ENCODE measurements around the gene ATXN7L1.
"Not testable (repeated sequence)": the region's sequence is repeated elsewhere in the genome, so short reads cannot be mapped to it uniquely, and the experiment has no call there.

The ATXN7L1 gene

GRCh38 chr7:105890290-105890997, 14.0 kb upstream of the ATXN7L1 start:
- no peak for DNase-seq (ENCODE audit: low spot score)

GRCh38 chr7:105887569-105888189, 11.3 kb upstream of the ATXN7L1 start:
- DNase-seq (ENCODE audit: low spot score) = no peak

DNA sequence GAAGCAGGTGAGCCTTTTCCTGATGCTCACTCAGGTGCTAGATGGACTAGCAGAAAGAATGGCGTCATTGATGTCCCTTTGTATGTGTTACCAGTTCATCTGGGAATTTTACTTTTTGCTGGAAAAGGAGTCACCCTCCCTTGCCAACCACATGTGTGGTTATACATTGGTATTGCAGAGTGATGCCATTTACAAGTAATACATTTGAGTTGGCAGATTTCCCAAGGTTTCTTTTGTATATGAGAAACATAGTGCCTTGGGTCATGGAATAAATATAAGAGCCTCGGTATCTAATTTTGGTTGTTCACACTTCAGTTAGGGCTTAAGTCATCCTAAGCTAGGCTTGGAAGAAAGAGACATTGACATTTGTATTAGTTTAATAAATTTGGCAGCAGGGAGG, 10.4 kb upstream of the ATXN7L1 start:
- no peak for DNase-seq (ENCODE audit: low spot score)

- DNase-seq (ENCODE audit: low spot score) = no peak
Measured at GRCh38 chr7:105885387-105886111, 9.2 kb upstream of the ATXN7L1 start.

DNA sequence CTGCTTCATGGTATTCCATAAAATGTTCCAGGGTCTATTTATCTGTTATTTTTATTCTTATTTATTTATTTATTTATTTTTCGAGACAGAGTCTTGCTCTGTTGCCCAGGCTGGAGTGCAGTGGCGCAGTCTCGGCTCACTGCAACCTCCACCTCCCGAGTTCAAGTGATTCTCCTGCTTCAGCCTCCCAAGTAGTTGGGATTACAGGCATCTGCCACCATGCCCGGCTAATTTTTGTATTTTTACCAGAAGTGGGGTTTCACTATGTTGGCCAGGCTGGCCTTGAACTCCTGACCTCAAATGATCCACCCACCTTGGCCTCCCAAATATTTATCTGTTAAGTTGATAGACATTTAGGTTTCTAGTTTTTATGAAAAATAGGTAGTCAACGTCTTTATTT, 6.8 kb upstream of the ATXN7L1 start:
- not testable (repeated sequence) for DNase-seq (ENCODE audit: low spot score)

- DNase-seq (ENCODE audit: low spot score) = no peak
Measured at GRCh38 chr7:105881439-105881838, 5.0 kb upstream of the ATXN7L1 start.

GRCh38 chr7:105880571-105881330, 4.4 kb upstream of the ATXN7L1 start:
- no peak for DNase-seq (ENCODE audit: low spot score)

DNA sequence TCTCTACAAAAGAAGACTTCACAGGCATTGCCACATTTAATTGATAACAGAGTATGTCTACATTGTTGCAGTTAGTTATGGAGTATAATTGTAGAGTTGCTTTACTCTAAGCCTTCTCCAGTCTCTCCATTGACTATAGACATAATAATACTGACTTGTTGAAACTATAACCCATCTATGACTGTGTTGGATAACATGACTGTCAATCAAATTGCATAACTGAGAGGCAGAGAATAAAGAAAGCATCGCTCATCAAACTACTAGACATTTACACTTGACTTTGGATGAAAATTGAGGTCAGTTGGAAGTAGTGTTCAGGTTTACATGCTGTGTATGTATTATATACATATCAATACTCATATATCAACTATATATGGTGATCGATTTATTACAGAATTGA, 3.4 kb upstream of the ATXN7L1 start:
- no peak for DNase-seq (ENCODE audit: low spot score)

DNA sequence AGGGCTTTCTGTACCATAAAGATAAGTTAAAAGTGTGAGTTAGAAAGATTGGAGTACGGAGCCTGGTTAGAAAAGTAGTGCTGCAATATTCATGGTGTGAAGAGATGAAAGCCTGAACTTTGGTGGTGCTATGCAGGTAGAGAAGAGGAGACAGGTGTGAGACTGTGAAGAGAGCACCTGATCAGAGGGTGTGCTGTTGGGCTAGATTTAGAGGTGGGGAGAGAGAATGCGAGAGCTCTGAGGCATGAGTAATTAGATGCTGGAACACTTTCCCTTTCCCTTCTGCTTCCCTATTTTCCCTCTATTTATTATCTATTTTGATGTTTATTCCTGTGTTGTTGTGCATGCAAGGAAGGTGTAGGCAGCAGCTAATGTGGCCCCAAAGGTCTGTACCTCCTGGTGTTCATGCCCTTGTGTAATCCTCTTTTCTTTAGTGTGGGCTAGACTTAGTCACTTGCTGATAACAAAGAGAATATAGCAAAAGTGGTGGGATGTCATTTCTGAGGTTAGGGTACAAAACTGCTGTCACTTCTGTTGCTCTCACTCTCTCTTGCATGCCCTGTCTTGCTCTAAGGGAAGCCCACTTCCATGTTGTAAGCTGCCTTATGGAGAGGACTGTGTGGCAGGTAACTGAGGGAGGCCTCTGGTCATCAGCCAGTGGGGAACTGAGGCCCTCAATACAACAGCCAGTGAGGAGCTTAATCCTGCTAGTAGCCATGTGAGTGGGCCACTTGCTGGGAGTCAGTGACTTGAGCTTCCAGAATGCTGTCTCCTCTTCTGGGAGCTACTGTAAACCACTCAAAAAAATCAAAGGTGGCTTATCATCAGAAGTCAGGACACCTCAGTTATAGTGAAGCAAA, 2.6 kb upstream of the ATXN7L1 start:
- DNase-seq (ENCODE audit: low spot score) = no peak

DNA sequence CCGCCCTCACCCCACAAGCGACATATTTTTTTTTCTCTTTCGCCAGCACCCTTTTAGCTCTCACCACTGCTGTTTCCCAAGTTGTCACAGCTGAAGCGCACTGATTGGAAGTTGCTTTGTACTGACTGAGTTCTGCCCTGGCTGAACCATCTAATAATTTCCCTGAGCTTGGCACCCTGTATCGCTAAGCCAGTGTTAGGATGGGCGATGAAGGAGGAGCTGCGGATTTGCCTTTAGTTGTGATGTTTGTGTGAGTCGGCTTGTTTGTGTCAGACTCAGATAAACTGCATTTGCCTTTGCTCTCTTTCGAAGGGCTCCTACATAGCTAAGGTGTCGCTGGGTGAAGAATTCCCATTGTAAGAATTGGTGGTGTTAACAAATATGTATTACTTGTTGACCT, 1.3 kb upstream of the ATXN7L1 start:
- peak; percentile 17 for DNase-seq (ENCODE audit: low spot score)

DNA sequence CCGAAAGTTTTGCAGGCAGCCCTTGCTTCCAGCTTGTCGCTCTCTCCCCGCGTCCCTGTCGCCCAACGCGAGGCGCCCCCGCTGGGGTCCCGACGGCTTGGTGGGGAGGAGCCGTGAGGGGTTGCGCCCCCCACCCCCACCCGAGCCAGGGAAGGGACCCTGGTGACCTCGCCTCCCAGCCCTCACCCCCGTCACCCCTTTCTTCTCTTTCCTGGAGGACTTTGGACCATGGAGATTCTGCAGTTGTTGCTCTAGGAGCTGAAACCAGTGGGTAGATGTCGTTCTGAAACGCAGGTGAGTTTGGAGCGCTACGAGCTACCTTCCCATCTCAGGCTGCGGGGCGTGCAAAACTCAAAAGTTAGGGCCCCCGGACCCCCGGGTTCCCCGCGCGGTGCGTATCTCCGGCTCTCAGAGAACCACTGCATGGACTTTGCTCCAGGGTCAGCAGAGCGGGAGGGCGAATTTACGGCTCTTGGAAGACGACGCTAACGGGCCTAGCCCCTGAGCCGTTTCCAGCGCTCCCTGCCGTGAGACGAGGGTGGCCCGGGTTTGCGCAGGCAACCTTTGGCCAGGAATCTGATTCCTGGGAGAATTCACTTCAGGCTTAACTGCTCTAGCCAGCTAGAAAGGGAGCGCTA, 684 bp upstream of the ATXN7L1 start:
- DNase-seq (ENCODE audit: low spot score) = peak; percentile 57

DNA sequence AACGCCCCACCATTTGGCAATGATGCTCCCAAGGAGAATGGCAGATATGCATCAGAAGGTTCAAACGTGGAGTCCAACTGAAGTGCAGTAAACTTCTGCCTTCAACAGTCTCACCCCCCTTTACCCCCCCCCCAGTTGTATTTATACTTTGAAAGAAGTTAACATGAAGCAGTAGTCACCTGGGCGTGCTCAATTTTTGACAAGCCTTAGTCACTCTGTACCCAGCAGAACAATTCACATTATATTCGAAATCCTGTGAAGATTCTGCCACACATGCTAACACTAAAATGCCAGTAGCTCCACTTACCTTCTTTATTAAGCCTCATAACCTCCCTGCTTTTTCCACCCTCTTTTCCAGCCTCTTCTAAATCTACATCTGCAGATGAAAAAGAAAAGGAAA, 894 bp downstream of the ATXN7L1 start:
- peak; percentile 15 for DNase-seq (ENCODE audit: low spot score)

DNA sequence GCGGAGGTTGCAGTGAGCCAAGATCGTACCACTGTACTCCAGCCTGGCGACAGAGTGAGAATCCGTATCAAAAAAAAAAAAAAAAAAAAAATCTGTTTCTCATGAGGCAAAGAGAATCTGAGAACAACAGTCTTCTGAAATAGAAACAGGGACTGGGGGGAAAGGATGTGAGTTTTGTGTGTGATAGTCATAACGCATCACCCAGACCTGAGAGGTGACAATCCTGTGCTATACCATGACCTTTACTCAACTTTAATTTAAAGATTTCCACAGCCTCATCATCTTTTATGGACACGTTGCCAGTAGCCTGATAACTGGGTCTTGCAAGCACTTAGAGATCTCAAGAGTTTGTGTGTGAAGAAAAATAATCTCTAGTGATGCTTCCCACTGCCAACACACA, 2.3 kb downstream of the ATXN7L1 start:
- DNase-seq (ENCODE audit: low spot score) = no peak

GRCh38 chr7:105872491-105872890, 3.9 kb downstream of the ATXN7L1 start:
- no peak for DNase-seq (ENCODE audit: low spot score)

GRCh38 chr7:105871142-105871541, 5.3 kb downstream of the ATXN7L1 start:
- DNase-seq (ENCODE audit: low spot score) = no peak

DNA sequence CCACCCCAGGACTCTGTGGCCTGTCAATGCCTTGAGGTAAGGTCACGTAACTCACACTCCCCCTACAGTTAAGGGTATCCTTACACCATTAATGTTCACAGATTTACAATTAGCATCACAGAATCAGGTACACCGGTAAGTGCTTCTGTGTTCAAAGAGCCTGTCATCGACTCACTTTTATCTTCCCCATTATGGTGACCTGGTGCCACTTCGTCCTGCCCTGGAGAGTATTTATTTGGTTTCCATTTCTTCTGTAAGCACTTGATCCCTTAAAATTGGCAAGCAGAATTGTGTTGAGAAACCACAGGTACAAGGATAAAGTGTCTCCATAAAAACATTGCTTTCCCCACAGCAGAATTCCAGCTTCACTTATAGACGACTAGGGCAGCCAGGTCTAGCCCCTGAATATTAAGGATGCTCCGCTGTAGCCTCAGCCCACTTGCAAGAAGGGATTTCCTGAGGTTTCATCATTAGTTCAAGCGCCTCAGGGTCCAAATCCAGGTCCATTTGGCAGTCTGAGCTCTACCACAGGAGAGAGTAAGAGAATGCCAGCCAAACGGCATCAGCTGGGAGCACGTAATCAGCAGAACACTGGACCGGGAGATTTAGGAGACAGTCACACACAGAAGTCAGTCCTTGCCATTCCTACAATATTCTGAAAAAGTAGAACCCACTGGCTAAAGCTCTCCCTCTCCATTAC, 10.1 kb downstream of the ATXN7L1 start:
- no peak for DNase-seq (ENCODE audit: low spot score)

DNA sequence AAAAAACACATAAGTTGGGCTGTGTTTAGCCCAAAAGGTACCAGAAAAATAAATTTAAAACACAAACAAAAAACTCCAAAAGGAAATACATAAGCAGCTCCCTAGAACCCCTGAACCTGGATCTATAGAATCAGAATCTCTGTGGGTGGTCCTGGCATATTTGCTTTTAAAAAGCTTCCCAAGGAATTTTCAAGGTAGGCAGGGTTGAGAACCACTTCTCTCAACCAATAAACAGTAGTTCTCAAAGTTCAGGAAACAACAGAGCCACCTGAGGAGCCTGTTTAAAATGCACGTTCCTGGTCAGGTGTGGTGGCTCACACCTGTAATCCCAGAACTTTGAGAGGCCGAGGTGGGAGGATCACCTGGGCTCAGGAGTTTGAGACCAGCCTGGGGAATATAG, 12.5 kb downstream of the ATXN7L1 start:
- DNase-seq (ENCODE audit: low spot score) = no peak

- DNase-seq (ENCODE audit: low spot score) = no peak
Measured at GRCh38 chr7:105862770-105863169, 13.6 kb downstream of the ATXN7L1 start.

- DNase-seq (ENCODE audit: low spot score) = no peak
Measured at GRCh38 chr7:105862276-105862675, 14.1 kb downstream of the ATXN7L1 start.

DNA sequence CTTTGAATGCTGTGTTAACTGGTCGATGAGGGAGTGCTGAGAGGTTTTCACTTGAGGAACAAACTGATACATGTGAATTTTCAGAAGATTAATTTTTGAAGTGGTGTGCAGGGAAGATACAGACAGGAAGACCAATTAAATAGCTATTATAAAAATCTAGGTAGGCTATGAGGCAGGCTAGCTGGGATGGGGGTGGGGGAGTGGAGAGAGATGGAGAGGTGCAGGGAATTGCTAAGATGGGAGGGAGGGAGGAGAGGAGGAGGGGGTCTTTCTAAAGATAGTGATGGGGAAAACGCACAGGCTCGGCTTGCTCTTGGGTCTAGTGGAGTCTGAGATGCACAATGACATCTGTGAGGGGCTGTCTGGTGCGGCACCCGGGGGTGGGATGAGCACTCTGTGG, 15.2 kb downstream of the ATXN7L1 start:
- no peak for DNase-seq (ENCODE audit: low spot score)

- no peak for DNase-seq (ENCODE audit: low spot score)
Measured at GRCh38 chr7:105860793-105861192, 15.6 kb downstream of the ATXN7L1 start.
